PC-9 (cell line): ENCODE data around the gene RPTOR. TPM values are rescaled to one million over a fixed set of nuclear protein-coding genes. Genes with fewer than 3 reads are reported as not detected.

Source experiments
- BruUV-seq: library from RNA; stranded (reverse); fragments of 400-500 nt; replicated peaks from 2 replicates; lab custom pipeline; 2021; lab: Mats Ljungman, UMichigan
- CTCF ChIA-PET: fragments of 300-600 bp; sonication (Branson Sonifier 250); formaldehyde crosslinking; loops from one replicate; lab custom pipeline; 2022; ENCODE audit warnings: antibody characterized with exemption; lab: Charles Lee
- POLR2A ChIA-PET: fragments of 300-600 bp; sonication (Branson Sonifier 250); formaldehyde crosslinking; loops from one replicate; lab custom pipeline; 2022; ENCODE audit warnings: antibody characterized with exemption; ENCODE audit not compliant: unreplicated experiment; lab: Charles Lee
- DNase-seq, 2 experiments: peaks; one replicate each; pipeline versions ENCODE4 v3.0.0 to v3.0.0-alpha.2; 2015 to 2022; ENCODE audit warnings: mixed read lengths in 1 of 2
- H2AFZ ChIP-seq: fragments of 200-600 bp; sonication (generic); 2 replicates; pipeline ENCODE4 v1.8.1; 2017; ENCODE audit warnings: antibody characterized with exemption
- H3F3A ChIP-seq: fragments of 200-600 bp; sonication (generic); 2 replicates; pipeline ENCODE4 v1.8.1; 2017; ENCODE audit warnings: antibody characterized with exemption, mild to moderate bottlenecking, low read depth; ENCODE audit not compliant: insufficient read depth
- H3K27ac ChIP-seq: fragments of 200-600 bp; sonication (generic); 2 replicates; pipeline ENCODE4 v1.6.1; 2016; ENCODE audit warnings: mixed run types
- H3K27me3 ChIP-seq: fragments of 200-600 bp; sonication (generic); 2 replicates; pipeline ENCODE4 v1.6.1; 2016; ENCODE audit warnings: low read depth, mixed run types; ENCODE audit not compliant: insufficient read depth
- H3K36me3 ChIP-seq: fragments of 200-600 bp; sonication (generic); 2 replicates; pipeline ENCODE4 v1.6.1; 2016; ENCODE audit warnings: low read depth, mixed run types
- H3K4me1 ChIP-seq: fragments of 200-600 bp; sonication (generic); replicated peaks from 2 replicates; pipeline ENCODE4 v1.6.1; 2016; ENCODE audit warnings: mixed run types; ENCODE audit not compliant: insufficient read depth
- H3K4me2 ChIP-seq: fragments of 200-600 bp; sonication (generic); 2 replicates; pipeline ENCODE4 v1.6.1; 2017; ENCODE audit warnings: mixed run types
- H3K4me3 ChIP-seq: fragments of 200-600 bp; sonication (generic); 2 replicates; pipeline ENCODE4 v1.6.1; 2016; ENCODE audit warnings: mixed run types
- H3K79me2 ChIP-seq: fragments of 200-600 bp; sonication (generic); 2 replicates; pipeline ENCODE4 v1.6.1; 2017; ENCODE audit warnings: low read depth, mixed run types
- H3K9me2 ChIP-seq: fragments of 200-600 bp; sonication (generic); 2 replicates; pipeline ENCODE4 v1.8.1; 2017; ENCODE audit warnings: mild to moderate bottlenecking; ENCODE audit not compliant: insufficient read depth
- H3K9me3 ChIP-seq: fragments of 200-600 bp; sonication (generic); 2 replicates; pipeline ENCODE4 v1.8.1; 2016; ENCODE audit warnings: low read depth; ENCODE audit not compliant: insufficient read depth
- H4K20me1 ChIP-seq: fragments of 200-600 bp; sonication (generic); 2 replicates; pipeline ENCODE4 v1.8.1; 2017; ENCODE audit not compliant: insufficient read depth
- EZH2 ChIP-seq: fragments of 200-600 bp; sonication (generic); IDR thresholded peaks from 2 replicates; pipeline ENCODE4 v1.8.0; 2017; ENCODE audit warnings: antibody characterized with exemption, low read depth
- intact Hi-C: fragments of 100-400 bp; cut with micrococcal nuclease; formaldehyde crosslinking; loops from one replicate; pipeline ENCODE4 v1.10.0; 2022; ENCODE audit not compliant: unreplicated experiment
- total RNA-seq: library from RNA; stranded (reverse); gene quantifications from 2 replicates; pipeline ENCODE4 v1.2.3, GENCODE V29; 2021
- TF ChIP-seq, protein P1 (sequence below): fragments of 200-600 bp; sonication (generic); conservative IDR thresholded peaks from 2 replicates; pipeline ENCODE4 v1.6.1; 2017; ENCODE audit warnings: mixed run types, antibody characterized with exemption, mild to moderate bottlenecking, moderate library complexity

RPTOR gene
- total RNA-seq, 1 experiment from 2014 or later, result 50.8 TPM

DNA sequence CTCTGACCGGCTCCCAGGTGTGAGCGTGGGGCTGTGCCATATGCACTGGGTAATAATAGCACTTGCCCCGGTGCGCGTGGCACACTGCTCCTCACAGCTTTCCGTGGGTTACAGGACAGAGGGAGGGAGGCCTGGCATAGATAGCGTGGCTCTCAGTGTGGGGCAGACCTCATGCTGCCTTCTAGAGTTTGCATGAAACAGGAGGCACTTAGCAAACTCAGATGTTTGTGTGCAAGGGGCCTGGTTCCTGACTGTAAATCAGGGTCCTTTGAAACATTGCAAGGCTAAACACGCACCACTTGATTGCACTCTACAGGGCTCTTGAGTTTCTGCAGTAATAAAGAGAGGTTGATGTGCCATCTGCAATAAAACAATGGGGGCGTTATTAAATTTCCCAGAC is 101.7 kb downstream of the RPTOR start:
- no peaks in the 10 kb centered on the region for H3K4me1 ChIP-seq
- H3K27me3 ChIP-seq, result no peaks in the 10 kb centered on the region
- no TSS peak for BruUV-seq
- no peaks in the 10 kb centered on the region for H3K36me3 ChIP-seq
- no peak overlapping the region for H3K4me2 ChIP-seq
- no peaks in the 10 kb centered on the region for H3K9me3 ChIP-seq
- intact Hi-C loops, result no loop called here
- H3K27ac ChIP-seq, result no peak overlapping the region
- H3K4me3 ChIP-seq, result no peak overlapping the region
- H3K9me2 ChIP-seq, result no peaks in the 10 kb centered on the region
- DNase-seq, result no peak
- ChIA-PET POLR2A (no interaction called here), CTCF (no interaction called here)
- no peak overlapping the region for H2AFZ ChIP-seq
- TF ChIP-seq EZH2, result no peak
- TF ChIP-seq, protein P1, sequence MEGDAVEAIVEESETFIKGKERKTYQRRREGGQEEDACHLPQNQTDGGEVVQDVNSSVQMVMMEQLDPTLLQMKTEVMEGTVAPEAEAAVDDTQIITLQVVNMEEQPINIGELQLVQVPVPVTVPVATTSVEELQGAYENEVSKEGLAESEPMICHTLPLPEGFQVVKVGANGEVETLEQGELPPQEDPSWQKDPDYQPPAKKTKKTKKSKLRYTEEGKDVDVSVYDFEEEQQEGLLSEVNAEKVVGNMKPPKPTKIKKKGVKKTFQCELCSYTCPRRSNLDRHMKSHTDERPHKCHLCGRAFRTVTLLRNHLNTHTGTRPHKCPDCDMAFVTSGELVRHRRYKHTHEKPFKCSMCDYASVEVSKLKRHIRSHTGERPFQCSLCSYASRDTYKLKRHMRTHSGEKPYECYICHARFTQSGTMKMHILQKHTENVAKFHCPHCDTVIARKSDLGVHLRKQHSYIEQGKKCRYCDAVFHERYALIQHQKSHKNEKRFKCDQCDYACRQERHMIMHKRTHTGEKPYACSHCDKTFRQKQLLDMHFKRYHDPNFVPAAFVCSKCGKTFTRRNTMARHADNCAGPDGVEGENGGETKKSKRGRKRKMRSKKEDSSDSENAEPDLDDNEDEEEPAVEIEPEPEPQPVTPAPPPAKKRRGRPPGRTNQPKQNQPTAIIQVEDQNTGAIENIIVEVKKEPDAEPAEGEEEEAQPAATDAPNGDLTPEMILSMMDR, result no peak
- no peaks in the 10 kb centered on the region; the same call in 1 of the 2 replicates for H3F3A ChIP-seq
- peaks cover 4% of the 10 kb centered on the region for H4K20me1 ChIP-seq
- peaks cover 10% of the 10 kb centered on the region for H3K79me2 ChIP-seq

DNA sequence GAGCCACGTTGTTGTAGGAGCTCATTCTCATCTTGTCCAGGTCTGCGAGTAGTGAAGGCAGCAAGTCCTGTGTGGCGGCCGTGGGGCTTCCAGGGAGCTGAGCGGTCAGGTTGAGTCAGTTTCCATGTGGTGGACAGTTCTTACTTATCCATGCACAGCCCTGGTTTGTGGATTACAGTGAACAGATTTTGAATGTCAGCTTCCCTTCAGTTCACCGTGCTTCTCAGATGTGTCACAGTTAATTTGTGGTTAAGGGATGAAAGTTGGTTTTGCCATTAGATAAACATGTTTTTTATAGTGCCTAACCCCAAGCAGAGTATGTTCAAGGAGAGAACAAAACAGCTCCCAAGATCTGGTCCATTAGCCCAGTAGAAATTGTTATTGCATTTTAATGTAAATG is 103.1 kb downstream of the RPTOR start:
- no peak for TF ChIP-seq EZH2
- TF ChIP-seq, protein P1, result no peak
- H3K9me2 ChIP-seq, result no peaks in the 10 kb centered on the region
- ChIA-PET CTCF (interaction anchor here (0.6 to 0.7 kb wide), 2 partner anchors 42 to 551 kb away, joined by 3 read pairs; no protein-coding TSS in a partner anchor), POLR2A (interaction anchor here (0.6 kb wide), 1 partner anchor 482 kb away, joined by 4 read pairs; no protein-coding TSS in a partner anchor)
- no peaks in the 10 kb centered on the region for H3K27me3 ChIP-seq
- no peaks in the 10 kb centered on the region for H3K9me3 ChIP-seq
- DNase-seq, result no peak
- no peak overlapping the region for H3K4me3 ChIP-seq
- no TSS peak for BruUV-seq
- no peaks in the 10 kb centered on the region for H3K4me1 ChIP-seq
- H3K4me2 ChIP-seq, result no peak overlapping the region
- intact Hi-C loops, result no loop called here
- no peak overlapping the region for H2AFZ ChIP-seq
- H3F3A ChIP-seq, result no peaks in the 10 kb centered on the region; the same call in 1 of the 2 replicates
- peaks cover 4% of the 10 kb centered on the region for H4K20me1 ChIP-seq
- H3K79me2 ChIP-seq, result peaks cover 17% of the 10 kb centered on the region
- H3K36me3 ChIP-seq, result no peaks in the 10 kb centered on the region
- no peak overlapping the region for H3K27ac ChIP-seq

- POLR2A ChIA-PET, result no interaction called here
- peaks cover 4% of the 10 kb centered on the region for H4K20me1 ChIP-seq
- no peaks in the 10 kb centered on the region for H3K9me2 ChIP-seq
- H3K36me3 ChIP-seq, result no peaks in the 10 kb centered on the region
- no peak overlapping the region for H3K27ac ChIP-seq
- H3K79me2 ChIP-seq, result peaks cover 21% of the 10 kb centered on the region
- no peak overlapping the region for H3K4me3 ChIP-seq
- DNase-seq, result no peak
- intact Hi-C loops, result no loop called here
- no peak for TF ChIP-seq EZH2
- TF ChIP-seq, protein P1, result no peak
- H3K4me1 ChIP-seq, result no peaks in the 10 kb centered on the region
- H3K9me3 ChIP-seq, result no peaks in the 10 kb centered on the region
- no peak overlapping the region for H3K4me2 ChIP-seq
- no TSS peak for BruUV-seq
- CTCF ChIA-PET, result no interaction called here
- H3F3A ChIP-seq, result no peaks in the 10 kb centered on the region; the same call in 1 of the 2 replicates
- H2AFZ ChIP-seq, result no peak overlapping the region
- H3K27me3 ChIP-seq, result no peaks in the 10 kb centered on the region
Observed at GRCh38 chr17:80649200-80649644, 104.6 kb downstream of the RPTOR start.
